Measurements from ENCODE around the gene MST1. TPM values are rescaled to one million over a fixed set of nuclear protein-coding genes. Genes with fewer than 3 reads are reported as not detected.

Gene MST1
- total RNA-seq, 1 experiment from 2014 or later, result 3.3 TPM

DNA sequence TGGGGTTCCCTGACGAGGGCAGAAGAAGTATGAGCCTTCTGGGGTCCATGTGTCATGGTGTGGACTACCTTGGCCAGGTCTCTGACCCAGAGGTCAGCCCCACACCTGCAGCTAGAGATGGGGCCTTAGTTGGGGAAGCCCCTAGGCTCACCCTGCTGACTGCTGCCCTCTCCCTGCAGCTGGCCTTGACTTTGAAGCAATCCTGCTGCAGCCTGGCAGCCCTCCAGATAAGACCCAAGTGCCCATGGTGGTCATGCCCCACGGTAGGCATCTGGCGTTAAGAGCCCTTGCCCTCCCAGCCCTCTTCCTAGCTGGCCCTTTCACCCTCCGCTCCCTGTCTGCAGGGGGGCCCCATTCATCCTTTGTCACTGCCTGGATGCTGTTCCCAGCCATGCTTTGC, 7.7 kb downstream of the MST1 start:
- no peaks in the 10 kb centered on the region for H3K4me1 ChIP-seq
- H3K27ac ChIP-seq, result no peak overlapping the region
- H3K36me3 ChIP-seq, result no peaks in the 10 kb centered on the region; the same call in none of the 2 replicates
- H3K27me3 ChIP-seq, result no peaks in the 10 kb centered on the region
- no peak for DNase-seq
- H3K9me3 ChIP-seq (replicated peaks), result no peaks in the 10 kb centered on the region
- no peak overlapping the region for H3K4me3 ChIP-seq

DNA sequence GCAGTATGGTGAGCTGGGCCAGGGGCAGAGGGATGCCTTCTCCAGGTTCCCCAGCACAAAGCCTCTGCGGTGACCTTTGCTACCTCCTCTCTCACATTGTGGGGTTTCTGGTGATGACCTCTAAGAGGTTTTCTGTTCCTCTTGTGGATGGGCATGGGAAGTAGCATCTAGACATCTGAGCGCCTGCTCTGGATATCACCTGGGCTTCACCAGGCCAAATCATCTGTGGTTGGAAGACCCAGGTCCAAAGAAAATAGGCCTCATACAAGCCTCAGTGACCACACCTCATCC, 8.1 kb downstream of the MST1 start:
- no peak overlapping the region for H3K27ac ChIP-seq
- no peaks in the 10 kb centered on the region for H3K27me3 ChIP-seq
- no peaks in the 10 kb centered on the region for H3K4me1 ChIP-seq
- H3K9me3 ChIP-seq (replicated peaks), result no peaks in the 10 kb centered on the region
- no peaks in the 10 kb centered on the region; the same call in none of the 2 replicates for H3K36me3 ChIP-seq
- H3K4me3 ChIP-seq, result no peak overlapping the region
- DNase-seq, result no peak

DNA sequence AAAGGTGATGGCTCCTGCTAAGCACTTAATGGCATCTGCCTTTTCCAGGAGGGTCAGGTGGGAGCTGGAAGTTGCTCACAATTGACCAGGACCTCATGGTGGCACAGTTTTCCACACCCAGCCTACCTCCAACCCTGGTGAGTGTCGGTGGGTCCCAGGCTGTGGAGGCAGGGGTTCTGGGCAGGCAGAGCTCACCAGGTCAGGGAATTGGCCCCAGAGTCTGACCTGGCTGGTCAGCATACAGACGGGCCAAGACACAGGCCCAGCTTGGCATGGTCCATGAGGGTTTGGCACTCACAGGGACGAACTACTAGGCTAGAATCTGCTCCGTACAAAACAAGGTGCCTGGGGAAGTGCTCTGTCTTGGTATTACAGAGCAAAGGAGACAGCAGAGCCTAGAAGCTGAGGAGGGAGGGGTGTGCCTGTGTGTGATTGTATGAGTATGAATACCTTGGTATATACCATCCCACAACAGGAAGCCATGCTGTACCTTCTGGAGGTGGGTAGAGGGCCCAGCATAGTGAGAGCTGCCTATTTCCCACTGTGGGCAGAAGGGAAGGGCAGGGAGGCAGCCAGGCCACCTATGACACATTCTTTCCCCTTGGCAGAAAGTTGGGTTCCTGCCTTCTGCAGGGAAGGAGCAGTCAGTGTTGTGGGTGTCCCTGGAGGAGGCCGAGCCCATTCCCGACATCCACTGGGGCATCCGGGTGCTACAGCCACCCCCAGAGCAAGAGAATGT, 8.6 kb downstream of the MST1 start:
- no peak overlapping the region for H3K27ac ChIP-seq
- no peak overlapping the region for H3K4me3 ChIP-seq
- H3K4me1 ChIP-seq, result no peaks in the 10 kb centered on the region
- H3K27me3 ChIP-seq, result no peaks in the 10 kb centered on the region
- no peak for DNase-seq
- H3K36me3 ChIP-seq, result no peaks in the 10 kb centered on the region; the same call in none of the 2 replicates
- no peaks in the 10 kb centered on the region for H3K9me3 ChIP-seq (replicated peaks)

GRCh38 chr3:49675912-49676311, 13.4 kb downstream of the MST1 start:
- no peaks in the 10 kb centered on the region for H3K4me1 ChIP-seq
- no peak for DNase-seq
- no peak overlapping the region for H3K27ac ChIP-seq
- no peaks in the 10 kb centered on the region; the same call in none of the 2 replicates for H3K36me3 ChIP-seq
- H3K4me3 ChIP-seq, result no peak overlapping the region
- H3K9me3 ChIP-seq (replicated peaks), result no peaks in the 10 kb centered on the region
- H3K27me3 ChIP-seq, result no peaks in the 10 kb centered on the region

DNA sequence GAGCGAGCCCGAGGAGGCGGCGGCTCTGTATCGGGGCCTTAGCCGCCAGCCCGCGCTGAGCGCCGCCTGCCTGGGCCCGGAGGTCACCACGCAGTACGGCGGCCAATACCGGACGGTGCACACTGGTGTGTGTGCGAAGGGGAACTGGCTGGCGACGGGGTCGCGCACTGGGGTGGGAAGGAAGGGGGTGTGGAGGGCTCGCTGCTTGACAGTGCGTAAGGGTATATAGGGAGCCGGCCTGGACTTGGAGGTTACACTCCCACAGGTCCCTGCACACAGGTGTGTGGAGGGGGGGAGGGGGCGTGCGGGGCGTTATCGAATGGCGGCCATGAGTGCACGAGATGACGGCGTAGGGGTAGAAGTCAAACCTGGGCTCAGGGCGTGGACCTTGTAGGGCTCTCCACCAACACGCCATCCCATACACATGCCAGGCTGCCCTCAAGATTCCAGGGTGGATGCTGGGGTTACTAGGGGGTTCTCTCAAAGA, 14.7 kb downstream of the MST1 start:
- Histone ChIP-seq H3K4me3 (peak overlapping the region; percentile 84), H3K27ac (peak overlapping the region; percentile 83), H3K36me3 (no peaks in the 10 kb centered on the region; the same call in 1 of the 2 replicates), H3K9me3 (replicated peaks) (no peaks in the 10 kb centered on the region), H3K4me1 (no peaks in the 10 kb centered on the region), H3K27me3 (no peaks in the 10 kb centered on the region)
- DNase-seq, result no peak

DNA sequence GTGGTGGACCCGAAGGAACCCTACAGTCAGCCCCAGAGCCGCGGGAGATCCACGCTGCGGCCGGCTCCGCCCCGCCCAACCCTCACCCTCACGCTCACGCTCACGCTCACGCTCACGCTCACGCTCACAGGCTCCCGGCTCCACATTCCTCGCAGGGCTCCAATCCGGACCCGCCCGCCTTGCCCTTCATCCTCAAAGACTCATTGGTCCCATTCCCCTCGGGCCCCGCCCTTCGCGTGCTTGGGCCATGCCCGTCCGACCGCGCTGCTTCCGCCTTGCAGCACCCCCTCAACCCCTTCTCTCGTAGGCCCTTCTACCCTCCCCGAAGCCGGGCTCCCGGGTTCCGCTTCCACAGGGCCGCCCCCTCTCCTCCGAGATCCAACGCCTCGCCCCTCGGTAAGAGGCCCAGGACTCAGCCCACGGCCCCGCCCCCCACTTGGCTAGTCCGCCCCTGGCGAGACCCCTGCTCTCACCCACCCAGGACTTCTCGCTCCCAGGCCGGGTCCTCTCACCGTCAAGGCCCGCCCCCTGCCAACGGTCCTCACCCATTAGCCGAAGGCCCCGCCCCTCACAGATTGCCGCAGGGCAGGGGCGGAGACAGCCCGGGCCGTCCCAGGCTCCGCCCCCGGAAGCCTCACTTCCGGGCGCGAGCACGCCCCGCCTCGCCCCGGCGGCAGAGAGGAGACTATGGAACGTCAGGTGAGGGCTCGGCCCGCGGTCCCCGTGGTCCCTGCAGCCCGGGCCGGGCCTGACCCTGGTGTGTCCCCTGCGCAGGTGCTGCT, 15.4 kb downstream of the MST1 start, which contains the start of gene APEH:
TSS of gene APEH (plus strand) at position 637 of the 782 bp plus-strand sequence. CDS start at position 688, 51 bp downstream.
- H3K27me3 ChIP-seq, result no peaks in the 10 kb centered on the region
- H3K36me3 ChIP-seq, result no peaks in the 10 kb centered on the region; the same call in 1 of the 2 replicates
- no peaks in the 10 kb centered on the region for H3K4me1 ChIP-seq
- peak within 1 kb of the TSS; percentile 84 for H3K4me3 ChIP-seq
- peak within 1 kb of the TSS; percentile 83 for H3K27ac ChIP-seq
- H3K9me3 ChIP-seq (replicated peaks), result no peaks in the 10 kb centered on the region
- DNase-seq, result peak; percentile 99

DNA sequence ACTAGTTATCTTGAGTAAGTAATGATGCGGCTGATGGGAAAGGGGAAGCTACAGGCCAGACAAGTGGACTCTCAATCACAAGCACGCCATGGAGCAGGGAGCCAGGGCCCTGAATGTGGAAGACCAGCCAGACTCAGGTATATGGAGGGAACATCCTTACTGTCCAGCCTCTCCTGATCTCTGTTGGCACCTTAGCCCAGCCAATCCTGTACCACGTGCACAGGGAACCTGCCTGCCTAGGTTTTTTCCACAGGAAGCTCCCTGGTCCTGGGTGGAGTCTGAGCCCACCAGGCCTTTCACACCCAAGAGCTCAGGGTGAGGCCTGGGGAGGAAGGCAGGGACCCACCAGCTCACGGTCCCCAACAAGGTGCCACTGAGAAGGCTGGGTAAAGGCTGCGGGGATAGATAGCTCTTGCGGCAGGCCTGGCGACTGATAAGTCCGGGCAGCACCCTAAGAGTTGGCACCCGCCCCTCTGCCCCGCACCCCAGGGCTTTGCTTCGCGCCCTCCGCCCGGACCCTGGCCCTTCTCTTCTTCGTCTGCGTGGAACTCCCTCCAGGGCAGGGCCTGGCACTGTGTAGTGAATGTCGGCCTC, 16.1 kb downstream of the MST1 start:
- no peaks in the 10 kb centered on the region; the same call in 1 of the 2 replicates for H3K36me3 ChIP-seq
- peak overlapping the region; percentile 83 for H3K27ac ChIP-seq
- peak overlapping the region; percentile 84 for H3K4me3 ChIP-seq
- no peaks in the 10 kb centered on the region for H3K27me3 ChIP-seq
- no peaks in the 10 kb centered on the region for H3K4me1 ChIP-seq
- no peaks in the 10 kb centered on the region for H3K9me3 ChIP-seq (replicated peaks)
- no peak for DNase-seq

DNA sequence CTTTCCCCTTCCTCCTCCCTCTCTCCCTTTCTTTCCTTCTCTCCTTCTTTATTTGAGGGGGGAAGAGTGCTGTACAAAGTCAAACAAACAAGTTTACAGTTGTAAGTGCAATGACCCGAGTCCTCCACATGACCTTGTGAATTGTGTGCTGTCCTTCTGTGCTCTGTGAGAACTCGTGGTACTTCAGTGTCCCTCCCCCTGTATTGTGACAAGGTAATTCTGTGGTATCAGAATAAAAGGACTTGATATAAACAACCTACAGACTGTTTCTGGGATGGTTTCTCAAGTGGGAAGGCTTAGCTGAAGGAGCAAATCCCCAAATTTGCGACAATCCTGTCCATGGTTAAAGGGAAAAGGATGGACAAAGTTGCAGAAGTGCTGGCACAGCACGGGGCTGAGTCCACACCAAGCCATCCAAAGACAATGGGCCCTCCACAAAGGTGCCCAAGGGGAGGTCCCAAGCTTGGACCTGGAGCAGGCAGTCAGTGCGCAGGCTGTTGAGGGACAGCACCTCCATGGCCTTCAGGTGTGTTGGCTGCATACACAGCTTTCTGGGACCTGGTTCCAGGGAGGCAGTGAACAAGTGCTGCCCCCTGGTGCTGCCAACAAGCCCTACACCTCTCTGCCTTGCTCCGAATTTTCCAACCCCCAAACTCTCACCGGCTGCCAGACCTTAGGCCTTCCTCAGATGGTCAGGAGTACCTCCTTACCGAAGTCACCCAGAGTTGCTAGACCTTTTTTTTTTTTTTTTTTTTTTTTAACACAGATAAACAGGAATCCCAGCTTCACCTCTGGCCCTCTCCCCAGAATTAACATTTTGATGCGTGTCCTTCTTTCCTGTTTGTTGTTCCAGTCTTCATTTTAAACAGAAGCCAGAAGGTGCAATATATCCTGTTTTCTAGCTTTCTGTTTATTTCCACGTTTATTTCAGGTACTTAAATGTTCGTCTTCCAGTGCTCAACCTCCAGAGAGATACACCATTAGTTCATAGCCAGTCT, 17.7 kb downstream of the MST1 start:
- no peaks in the 10 kb centered on the region for H3K27me3 ChIP-seq
- no peaks in the 10 kb centered on the region for H3K36me3 ChIP-seq
- H3K9me3 ChIP-seq (replicated peaks), result no peaks in the 10 kb centered on the region
- H3K27ac ChIP-seq, result no peak overlapping the region
- no peak overlapping the region for H3K4me3 ChIP-seq
- DNase-seq, result peak; percentile 54 to 81
- no peaks in the 10 kb centered on the region for H3K4me1 ChIP-seq

GRCh38 chr3:49670940-49671290, 18.4 kb downstream of the MST1 start:
- Histone ChIP-seq H3K27me3 (no peaks in the 10 kb centered on the region), H3K4me1 (no peaks in the 10 kb centered on the region), H3K36me3 (no peaks in the 10 kb centered on the region), H3K4me3 (no peak overlapping the region), H3K9me3 (replicated peaks) (no peaks in the 10 kb centered on the region), H3K27ac (no peak overlapping the region)
- DNase-seq, result no peak

GRCh38 chr3:49669352-49669751, 19.9 kb downstream of the MST1 start:
- no peaks in the 10 kb centered on the region for H3K36me3 ChIP-seq
- H3K27ac ChIP-seq, result no peak overlapping the region
- no peaks in the 10 kb centered on the region for H3K9me3 ChIP-seq (replicated peaks)
- DNase-seq, result no peak
- no peaks in the 10 kb centered on the region for H3K4me1 ChIP-seq
- H3K4me3 ChIP-seq, result no peak overlapping the region
- H3K27me3 ChIP-seq, result no peaks in the 10 kb centered on the region

- H3K4me3 ChIP-seq, result no peak overlapping the region
- no peak overlapping the region for H3K27ac ChIP-seq
- H3K36me3 ChIP-seq, result no peaks in the 10 kb centered on the region
- DNase-seq, result no peak
- no peaks in the 10 kb centered on the region for H3K27me3 ChIP-seq
- no peaks in the 10 kb centered on the region for H3K4me1 ChIP-seq
- no peaks in the 10 kb centered on the region for H3K9me3 ChIP-seq (replicated peaks)
These were observed 20.4 kb downstream of the MST1 start for GRCh38 chr3:49668861-49669260.

- H3K27ac ChIP-seq, result no peak overlapping the region
- no peak for DNase-seq
- no peaks in the 10 kb centered on the region for H3K36me3 ChIP-seq
- no peak overlapping the region for H3K4me3 ChIP-seq
- no peaks in the 10 kb centered on the region for H3K9me3 ChIP-seq (replicated peaks)
- no peaks in the 10 kb centered on the region for H3K4me1 ChIP-seq
- H3K27me3 ChIP-seq, result no peaks in the 10 kb centered on the region
These were observed 20.9 kb downstream of the MST1 start for GRCh38 chr3:49668414-49668797.

DNA sequence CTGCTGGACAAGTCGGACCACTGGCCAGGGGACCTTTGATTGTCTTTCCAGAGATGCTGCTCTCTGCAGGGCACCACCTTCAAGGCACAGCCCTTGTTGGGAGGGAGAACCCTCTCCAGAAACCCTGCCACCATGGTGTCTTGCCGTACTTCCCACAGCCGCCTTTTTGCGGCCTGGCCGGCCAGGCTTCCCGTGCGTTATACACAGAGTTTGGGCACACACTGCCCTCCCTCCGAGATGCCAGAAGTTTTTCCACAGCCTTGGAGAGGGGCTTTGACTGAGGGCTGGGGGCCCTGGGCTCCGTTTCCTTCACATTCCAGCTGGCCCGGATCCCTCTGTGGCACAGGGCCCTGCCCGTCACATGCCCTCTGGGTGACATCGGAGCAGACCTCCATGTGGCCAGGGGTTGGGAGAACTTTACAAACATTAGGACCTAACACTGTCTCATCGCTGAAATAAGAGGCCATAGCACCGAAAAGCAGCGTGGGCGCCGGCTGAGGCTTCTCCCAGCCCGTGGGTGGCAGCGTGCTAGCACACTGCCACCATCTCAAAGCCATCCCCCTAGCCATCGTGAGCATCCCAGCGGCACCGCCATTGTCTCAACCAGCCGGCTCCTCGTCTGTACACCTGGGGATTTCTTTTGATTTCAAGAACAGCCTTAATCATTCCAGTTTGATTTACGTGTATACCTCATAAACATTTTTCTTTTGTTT, 21.4 kb downstream of the MST1 start:
- Histone ChIP-seq H3K4me3 (no peak overlapping the region), H3K9me3 (replicated peaks) (no peaks in the 10 kb centered on the region), H3K27ac (no peak overlapping the region), H3K4me1 (no peaks in the 10 kb centered on the region), H3K27me3 (no peaks in the 10 kb centered on the region), H3K36me3 (no peaks in the 10 kb centered on the region)
- no peak for DNase-seq

DNA sequence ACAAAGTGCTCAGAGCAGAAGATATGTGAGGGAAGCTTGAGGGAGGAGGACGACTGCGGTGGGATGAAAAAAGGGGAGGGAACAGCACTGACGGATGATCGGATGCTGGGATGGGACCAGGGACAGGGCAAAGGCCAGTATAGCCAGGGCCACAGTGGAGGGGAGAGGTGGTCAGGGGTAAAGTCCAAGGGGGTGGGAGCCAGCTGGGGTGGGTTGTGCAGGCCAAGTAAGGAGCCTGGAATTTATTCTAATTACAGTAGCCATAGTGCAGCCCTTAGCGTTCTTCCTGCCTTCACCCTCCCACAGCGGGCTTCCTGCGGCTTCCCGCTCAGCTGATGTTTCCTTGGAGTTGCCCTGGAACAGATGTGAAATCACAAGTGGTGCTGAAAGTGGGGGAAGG, 22.7 kb downstream of the MST1 start:
- no peaks in the 10 kb centered on the region for H3K27me3 ChIP-seq
- peak in 1 of 2 experiments; percentile 18 for DNase-seq
- H3K4me1 ChIP-seq, result no peaks in the 10 kb centered on the region
- no peaks in the 10 kb centered on the region for H3K9me3 ChIP-seq (replicated peaks)
- no peak overlapping the region for H3K27ac ChIP-seq
- no peak overlapping the region for H3K4me3 ChIP-seq
- H3K36me3 ChIP-seq, result no peaks in the 10 kb centered on the region

All from SJCRH30 (cell line).